ENCODE results near the gene RAPGEF4.
A peak's percentile ranks its signal among the peaks of the same experiment; 100 is the strongest.

RAPGEF4 gene

DNA sequence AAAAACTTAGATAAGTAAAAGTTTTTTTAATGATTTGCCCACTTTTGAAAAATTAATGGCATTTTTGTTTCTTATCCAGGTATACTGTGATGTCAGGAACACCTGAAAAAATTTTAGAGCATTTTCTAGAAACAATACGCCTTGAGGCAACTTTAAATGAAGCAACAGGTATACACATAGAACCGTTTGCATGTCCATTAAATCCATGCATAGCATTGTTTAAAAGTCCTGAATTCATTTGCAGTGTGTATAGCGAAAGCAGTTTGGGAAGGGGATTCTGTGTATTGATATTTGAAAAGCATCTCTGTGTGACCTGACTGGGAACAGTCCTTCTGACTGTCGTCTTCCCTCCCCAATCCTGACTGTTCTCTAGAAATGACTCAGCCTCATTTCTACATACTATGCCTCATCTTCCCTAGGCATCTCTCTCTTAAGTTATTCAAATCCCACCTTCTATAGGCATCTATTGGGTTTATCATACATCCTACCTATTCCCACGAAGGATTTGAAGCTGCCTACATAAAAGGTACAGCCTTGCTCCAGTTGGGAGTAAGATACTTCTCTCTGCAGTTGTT, 260.8 kb downstream of the RAPGEF4 start:
- no peak for DNase-seq (ENCODE audit: low read depth, low spot score)

DNA sequence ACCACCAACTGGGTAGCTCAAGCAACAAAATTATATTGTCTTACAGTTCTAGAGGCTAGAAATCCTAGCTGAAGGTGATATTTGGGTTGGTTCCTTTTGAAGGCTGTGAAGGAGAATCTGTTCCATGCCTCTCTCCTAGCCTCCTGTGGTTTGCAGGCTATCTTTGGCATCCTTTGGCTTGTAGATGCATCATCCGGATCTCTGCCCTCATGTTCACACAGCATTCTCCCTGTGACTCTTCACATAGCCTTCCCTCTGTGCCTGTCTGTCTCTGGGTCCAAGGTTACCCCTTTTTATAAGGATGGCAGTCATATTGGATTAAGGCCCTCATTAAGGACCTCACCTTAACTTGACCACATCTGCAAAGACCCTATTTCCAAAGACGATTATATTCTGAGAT, 261.4 kb downstream of the RAPGEF4 start:
- no peak for DNase-seq (ENCODE audit: low read depth, low spot score)

DNA sequence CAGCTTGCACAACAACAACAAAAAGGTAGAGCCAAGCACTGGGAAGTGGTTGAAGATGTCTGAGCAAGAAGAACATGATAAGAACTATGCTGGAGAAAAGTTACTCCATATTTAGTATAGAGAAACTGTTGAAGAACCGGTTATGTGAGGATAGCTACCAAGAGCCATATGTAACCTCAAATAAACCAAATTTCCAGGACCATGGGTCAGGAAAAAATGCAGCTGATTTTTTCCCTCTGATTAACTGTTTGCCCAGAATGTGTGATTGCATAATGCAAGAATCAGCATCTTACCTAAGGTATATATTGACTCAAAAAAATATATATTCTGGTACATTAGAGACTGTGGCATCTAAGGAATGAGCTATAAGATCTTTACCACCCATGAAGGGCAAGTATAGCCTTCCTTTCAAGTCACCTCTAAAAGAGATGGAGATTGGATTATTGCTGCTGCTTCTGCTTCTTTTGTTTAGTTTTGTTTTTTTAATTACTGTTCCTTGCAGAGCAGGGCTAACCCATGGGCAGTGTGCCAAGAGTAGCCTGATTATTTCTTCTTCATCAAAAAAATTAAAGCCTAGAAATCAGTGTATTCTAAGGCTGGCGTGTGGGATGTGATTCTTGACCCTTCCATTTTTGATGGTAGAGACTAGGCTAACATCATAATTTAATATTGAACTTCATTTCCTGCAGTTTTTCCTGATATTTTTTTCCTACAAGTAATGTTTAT, 263.1 kb downstream of the RAPGEF4 start:
- DNase-seq (ENCODE audit: low read depth, low spot score), result no peak

DNA sequence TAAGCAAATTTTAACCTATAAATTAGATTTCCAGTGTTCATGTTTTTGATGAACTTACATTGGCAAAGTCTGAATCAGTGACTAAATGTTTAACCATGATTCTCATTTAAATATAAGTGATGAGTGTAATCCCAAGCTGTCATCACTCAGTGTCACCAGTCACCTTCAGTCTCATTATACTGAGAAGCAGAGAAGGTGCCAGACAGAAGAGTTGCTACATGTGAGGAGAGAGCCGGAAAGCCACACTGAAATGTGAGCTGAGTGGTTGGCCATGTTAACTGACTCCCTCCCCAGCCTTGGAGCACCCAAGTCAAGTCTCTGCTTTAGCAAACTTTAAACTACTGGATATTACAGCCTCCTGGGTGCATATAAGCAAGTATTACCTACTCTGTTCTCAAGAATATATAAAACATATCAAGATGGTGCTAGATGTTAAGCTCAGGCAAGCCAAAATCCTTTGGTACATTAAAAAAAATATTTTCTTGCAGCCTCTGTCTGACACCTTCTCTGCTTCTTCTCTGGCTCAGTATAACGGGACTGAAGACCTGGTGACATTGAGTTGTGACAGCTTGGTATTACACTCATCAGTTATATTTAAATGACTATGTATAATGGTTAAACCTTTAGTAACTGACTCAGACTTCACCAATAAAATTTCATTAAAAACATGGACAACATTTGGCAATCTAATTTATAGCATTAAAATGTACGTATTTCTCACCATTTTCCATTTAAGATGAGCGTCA, 264.2 kb downstream of the RAPGEF4 start:
- DNase-seq (ENCODE audit: low read depth, low spot score), result no peak

DNA sequence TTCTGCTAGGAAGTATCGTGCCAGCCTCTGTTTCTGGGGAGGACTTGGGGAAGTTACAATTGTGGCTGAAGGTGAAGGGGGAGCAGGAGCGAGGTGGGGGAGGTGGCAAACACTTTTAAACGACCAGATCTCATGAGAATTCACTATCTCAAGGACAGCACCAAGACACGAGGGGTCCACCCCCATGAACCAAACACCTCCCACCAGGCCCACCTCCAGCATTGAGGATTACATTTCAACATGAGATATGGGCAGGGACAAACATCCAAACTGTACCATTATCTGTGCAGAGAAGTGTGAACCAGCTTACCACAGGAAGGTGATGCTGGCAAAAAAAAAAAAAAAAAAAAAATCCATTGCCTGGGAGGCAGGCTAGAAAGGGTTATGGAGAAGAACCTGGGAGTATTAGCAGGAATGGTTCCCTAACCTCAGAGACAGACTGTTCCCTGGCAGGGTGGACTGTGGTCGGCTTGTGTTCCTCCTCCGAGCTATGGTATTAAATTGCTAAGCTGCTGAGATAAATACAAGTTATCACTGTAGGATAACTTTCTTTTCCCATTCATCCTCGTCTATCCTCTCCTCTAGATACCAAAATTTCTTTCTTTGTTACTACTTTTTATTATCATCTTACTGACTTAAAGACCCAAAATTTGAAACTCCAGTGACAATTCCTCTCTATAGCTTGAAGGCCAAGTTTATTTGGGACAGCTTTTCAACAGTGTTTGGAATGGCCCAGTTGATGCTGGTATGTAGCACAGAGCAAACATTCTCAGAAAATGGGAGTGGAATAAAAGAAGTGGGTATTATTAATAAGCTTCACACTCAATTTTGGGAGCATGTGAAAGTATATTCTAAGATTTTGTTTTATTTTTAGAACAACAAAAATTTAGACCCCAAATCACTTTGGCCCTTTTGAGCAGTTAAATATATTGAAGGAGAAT, 266.3 kb downstream of the RAPGEF4 start:
- DNase-seq (ENCODE audit: low read depth, low spot score), result no peak

DNA sequence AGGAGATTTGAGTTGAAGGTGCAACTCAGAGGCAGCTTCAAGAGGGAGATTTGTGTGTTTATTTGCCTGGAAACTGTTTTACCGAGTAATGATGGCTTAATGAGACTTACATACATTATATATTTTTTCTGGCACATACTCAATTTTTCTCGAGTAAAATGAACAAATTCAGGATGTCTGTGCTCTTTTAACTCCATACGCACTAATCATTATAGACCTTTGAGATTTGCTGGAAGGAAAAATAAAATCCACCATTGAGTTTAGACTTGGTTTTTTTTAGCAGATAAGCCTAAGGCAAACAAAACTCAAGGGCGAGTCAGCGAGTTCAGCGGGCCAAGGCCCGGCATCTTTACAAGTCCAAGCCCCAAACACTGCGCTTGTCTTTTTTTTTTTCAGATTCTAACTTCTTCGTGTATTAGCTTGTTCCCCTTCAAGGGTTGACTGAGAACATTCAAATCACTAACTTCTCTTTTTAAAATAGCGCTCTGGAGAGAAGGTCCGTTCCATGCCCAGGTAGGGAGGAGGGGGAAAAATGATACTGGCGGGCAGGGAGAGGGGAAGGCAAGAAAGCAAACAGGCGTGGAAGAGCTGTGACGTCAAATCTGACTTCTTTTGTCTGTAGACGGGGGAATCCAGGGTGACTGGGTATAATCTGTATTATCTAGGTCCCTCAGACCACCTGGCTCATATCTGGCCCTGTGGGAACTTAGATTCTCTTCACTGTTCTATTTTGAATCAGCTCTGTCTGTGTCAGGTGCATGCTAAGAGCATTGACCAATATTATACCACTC, 267.3 kb downstream of the RAPGEF4 start:
- no peak for DNase-seq (ENCODE audit: low read depth, low spot score)

DNA sequence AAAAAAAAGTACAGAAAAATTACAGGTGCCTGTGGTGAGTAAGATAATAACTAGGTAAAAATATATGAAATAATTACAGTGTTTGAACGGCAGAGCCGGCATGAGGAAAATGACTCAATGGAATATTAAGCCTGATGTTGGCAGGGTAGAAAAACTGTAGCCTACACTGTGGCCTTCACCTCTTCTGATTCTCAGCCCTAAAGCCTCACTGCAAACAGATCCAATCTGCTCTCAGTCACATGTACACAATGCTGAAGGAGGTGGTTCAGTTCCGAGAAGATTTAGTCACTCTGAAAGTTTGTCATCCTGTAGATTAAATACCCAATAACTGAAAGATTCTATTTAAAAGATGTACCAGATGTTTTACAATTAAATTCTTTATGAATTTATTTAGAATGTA, 273.1 kb downstream of the RAPGEF4 start:
- no peak for DNase-seq (ENCODE audit: low read depth, low spot score)

DNA sequence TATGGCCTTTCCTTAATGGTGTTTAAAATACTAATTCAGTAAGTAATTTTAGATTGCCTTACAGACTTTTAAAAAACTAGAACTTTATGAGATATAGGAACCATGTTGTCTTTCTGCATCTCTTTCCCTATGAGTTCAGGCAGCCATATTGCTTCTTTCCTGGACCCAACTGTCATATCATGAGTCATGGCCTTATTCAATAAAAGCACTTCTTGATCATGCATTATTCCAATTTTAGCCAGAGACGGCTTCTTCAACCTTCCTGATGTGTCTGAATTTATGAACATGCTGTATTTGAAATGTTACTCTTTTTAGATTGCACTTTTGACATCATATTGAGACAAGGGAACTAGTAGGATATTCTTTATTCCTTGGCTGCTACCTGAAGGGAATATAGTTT, 274.6 kb downstream of the RAPGEF4 start:
- no peak for DNase-seq (ENCODE audit: low read depth, low spot score)

DNA sequence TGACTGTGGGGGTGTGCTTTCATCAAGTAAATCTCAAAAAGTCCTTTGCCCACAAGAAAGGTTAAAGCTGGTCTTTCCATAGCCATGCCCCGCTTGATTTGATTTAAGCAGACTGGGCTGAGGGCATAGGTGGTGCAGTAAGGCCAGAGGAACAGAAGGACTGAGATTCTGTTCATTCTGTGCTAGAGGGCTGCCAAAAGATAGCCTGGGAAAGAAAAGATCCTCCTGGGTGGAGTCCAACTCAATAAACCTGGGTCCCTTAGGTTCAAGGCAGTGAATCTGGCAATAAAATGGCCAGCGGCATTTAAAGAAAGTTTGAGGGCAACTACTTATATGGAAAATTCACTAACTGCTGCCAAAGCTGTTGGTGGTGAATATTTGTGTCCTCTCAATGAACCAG, 280.8 kb downstream of the RAPGEF4 start:
- DNase-seq (ENCODE audit: low read depth, low spot score), result no peak

DNA sequence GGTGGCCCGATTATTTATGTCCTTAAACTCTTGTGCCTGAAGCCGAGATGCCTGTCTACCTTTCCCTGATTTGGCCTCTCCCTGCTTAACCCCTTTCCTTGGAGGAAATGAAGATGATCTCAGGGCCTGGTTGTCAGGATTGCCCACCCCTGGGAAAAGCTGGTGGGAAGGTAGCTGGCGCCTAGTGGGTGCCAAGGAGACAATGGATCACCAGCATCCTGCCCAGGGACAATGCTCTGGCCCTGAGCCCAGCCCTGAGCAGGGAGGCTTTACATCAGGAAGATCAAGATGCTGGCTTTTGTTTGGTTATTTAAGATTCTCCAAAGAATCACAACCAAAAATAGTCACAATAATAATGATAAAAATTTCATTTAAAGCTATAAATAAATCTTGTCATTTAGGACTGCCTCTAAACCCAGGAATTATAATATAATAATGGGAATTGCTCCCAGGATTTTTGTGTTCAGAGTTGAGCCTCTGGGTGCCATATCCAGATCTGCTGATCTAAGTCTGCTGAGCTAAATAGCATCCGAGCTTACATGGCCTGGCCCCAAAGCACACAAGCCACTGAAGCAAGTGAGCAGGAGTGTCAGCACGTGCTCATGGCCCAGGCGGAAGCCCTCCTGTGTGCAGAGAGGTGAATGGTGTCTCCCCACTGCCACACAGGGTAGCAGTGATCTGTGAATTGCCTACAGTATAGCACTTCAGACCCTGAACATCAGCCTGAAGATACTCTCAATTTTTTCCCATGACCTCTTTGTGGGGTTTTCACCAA, 282.2 kb downstream of the RAPGEF4 start:
- no peak for DNase-seq (ENCODE audit: low read depth, low spot score)

DNA sequence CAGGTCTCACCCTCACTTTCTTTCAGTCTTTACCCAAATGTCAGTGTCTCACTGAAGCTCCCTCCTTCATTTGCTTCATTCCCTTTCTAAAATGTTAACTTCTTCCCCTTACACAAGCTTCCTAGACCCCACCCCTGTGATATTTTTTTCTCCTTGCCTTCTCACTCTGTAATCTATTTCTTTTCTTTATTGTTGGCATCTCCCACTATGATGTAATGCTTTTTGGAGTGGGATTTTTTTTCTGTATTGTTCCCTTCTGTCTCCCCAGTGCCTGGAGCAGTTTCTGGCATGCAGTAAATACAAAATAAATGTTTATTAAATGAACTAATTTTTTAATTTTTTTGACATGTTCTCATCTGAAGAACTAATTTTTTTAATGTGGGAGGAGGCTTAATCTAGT, 284.1 kb downstream of the RAPGEF4 start:
- DNase-seq (ENCODE audit: low read depth, low spot score), result no peak

DNA sequence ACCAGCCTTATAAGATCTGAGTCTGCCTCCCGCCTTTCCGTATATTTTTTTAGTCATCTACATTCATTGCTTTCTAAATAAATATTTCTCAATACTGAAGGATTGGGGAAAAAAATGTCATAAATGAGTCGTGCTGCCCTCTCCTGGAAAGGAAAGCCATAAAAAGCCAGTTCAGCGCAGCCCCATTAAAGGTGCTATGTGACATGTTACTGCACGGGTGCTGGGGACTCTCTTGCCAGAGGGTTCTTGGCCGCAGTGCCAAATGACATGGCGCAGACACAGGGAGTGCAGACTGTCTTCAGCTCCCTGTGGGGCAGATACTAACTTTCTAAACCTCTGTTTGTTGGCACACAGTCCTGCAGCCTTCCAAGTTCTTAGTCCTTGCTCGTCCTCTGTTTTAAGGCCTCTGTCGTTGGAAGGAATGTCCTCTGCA, 286.3 kb downstream of the RAPGEF4 start:
- DNase-seq (ENCODE audit: low read depth, low spot score), result no peak

DNA sequence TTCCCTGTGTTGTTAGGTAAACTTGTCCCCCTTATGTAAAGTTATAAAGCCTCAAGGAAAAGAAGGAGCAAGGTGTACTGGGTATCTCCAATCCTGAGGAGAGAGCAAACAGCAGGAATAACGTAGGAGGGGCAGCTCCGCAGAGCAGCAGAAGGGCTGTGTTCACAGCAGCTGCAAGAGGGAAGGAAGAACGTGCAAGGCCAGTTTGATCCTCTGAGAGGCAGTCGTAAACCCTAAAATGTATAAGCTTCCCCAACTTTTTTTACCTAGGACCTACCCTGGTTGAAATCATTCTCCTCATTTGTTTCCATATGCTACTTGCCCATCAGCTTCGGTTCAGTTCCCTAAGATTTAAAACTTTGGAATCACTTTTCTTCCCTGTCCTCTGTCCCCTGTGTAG, 288.1 kb downstream of the RAPGEF4 start:
- no peak for DNase-seq (ENCODE audit: low read depth, low spot score)

DNA sequence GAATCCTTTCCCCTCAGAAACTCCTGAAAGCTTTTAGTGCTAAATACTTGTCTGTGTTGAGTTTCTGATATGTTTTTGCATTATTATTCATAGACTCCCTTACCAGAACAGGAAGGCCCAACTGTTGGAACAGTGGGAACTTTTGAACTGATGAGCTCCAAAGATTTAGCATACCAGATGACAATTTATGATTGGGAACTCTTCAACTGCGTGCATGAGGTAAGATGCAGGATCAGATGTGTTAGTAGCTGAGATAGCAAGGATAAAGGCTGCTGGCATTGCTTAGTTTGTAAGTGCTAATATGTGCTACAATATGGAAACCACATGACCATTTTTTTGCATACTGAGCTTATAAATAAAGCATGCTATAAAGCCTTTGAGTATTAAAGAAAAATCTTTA, 290.8 kb downstream of the RAPGEF4 start:
- DNase-seq (ENCODE audit: low read depth, low spot score), result no peak

DNA sequence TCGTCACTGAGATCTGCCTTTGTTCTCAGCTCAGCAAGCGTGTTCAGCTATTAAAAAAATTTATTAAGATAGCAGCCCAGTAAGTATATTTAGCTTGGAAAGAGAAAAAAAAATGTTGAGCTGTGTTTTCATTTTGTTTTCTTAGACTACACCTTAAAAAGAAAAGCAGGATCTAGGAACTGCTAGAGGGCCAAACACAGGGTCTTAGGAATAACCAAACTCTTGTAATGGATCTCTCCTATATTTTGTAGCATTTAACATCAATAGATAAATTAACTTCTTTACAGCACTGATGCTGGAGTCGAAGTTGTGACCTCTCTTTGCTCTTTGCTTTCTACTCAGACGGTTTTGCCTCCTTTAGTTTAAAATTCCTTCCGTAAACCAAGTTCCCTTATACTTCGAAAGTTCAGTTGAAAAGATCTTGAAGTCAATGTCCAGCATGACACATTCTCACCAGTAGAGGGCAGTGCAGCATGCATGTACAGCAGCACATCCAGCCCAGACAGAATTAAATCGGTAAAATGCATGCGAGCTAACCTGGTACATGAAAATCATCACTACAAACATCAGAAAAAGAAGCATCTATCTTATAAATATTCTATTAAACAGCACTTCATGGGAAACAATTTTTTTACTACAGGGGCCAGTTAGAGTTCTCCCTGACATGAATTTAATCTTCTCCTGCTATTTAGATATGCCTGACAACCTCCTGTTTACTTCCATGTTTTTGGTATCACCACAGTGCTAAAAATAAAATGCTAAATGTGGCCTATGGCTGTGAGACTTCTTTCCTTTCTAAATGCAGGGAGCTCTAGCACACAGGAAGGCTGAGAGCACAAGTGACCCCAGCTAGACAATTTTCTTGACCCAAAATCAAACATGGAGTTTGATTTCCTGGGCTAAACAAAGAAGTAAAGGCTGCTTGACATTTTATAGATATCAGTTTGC, 291.8 kb downstream of the RAPGEF4 start:
- peak; percentile 58 for DNase-seq (ENCODE audit: low read depth, low spot score)

DNA sequence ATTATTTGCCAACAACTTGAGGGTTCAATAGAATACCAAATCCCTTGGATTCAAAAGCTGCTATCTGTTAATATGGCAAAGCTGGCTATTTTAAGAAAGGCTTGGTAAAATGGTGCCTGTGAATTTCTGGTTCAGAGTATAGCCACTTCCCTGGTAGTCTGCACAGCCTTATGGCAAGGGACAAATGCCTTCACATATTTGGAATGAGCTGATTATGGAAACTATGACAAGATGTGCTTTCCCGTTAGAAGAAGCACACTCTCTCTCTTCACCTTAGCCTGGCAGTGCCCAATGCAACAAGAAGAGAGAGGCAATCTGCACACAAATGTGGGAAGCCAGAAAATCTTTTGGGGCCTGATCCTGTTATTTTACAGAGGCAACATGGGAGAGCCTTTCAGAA, 292.5 kb downstream of the RAPGEF4 start:
- DNase-seq (ENCODE audit: low read depth, low spot score), result no peak

DNA sequence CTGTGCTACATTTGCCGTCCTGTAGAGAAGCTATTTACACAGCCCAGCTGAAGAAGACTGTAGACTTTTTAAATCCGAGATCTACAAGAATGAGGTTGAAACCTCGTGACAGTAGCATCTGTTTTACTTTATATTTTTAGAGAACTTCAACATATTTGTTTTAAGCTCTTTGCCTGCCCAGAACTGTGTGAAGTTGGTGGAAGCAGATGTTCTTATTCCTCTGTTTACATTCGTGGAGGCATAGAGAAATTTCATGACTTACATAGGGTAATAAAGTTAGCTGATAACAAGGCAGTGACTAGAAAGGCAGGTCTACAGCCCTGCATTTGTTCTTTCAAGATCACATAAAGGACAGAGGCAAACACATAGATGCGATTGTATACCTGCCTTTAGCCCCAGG, 293.0 kb downstream of the RAPGEF4 start:
- DNase-seq (ENCODE audit: low read depth, low spot score), result no peak

DNA sequence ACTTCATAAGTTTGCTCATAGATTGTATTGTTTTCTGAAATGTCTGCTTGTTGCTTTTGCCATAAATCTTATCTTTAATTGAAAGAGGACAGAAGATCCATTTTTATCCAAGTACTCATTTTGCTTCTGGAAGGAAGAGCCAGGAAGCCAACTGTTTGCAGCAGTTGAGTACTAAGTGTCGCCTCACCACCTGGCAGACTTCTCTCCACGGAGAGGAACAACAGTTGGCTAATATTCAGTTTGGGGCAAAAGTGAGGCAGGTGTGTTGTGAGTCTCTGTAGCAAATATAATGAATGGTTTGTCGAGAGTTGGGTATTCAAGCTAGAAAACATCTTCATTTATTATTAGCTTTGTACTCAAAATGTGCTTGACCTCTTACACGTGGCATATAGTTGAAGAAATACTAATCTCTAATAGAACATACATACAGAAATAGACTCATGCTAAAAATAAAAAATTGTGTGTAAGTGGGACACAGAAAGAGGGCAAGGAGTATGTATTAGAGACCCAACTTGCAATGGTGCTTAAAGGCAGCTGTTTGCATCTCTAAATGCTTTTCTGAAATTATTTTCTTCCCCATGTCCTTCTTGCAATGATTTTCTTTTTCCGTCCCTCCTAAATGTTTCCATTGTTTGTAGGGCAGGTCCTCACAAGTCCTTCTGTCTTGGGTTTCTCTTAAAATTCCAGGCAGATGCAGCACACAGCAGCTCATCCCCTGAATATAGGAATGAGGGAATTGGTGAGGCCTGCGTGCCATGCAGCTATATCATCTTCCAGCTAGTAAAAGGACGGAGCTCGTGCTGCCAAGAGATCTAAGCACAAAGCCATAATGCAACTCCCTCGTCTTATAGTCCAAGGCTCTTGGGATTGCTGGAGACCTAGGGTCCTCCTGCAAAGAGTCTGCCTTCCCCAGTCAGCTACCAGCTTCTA, 295.2 kb downstream of the RAPGEF4 start:
- no peak for DNase-seq (ENCODE audit: low read depth, low spot score)
